COLO668 (cell line): ENCODE results near the gene ADAM15.

Experiments
- DNase-seq: peaks from one replicate; lab custom pipeline; 2025; ENCODE audit not compliant: unreplicated experiment; lab: John Stamatoyannopoulos, UW

Gene ADAM15

GRCh38 chr1:155083865-155084721 lies 33.0 kb downstream of the ADAM15 start:
- DNase-seq, result peak; percentile 46

- DNase-seq, result peak; percentile 94
Observed at GRCh38 chr1:155084722-155085503, 33.8 kb downstream of the ADAM15 start.

GRCh38 chr1:155085504-155086127 lies 34.5 kb downstream of the ADAM15 start:
- DNase-seq, result peak; percentile 56

- peak; percentile 57 for DNase-seq
Observed at GRCh38 chr1:155086128-155086741, 35.1 kb downstream of the ADAM15 start.

DNA sequence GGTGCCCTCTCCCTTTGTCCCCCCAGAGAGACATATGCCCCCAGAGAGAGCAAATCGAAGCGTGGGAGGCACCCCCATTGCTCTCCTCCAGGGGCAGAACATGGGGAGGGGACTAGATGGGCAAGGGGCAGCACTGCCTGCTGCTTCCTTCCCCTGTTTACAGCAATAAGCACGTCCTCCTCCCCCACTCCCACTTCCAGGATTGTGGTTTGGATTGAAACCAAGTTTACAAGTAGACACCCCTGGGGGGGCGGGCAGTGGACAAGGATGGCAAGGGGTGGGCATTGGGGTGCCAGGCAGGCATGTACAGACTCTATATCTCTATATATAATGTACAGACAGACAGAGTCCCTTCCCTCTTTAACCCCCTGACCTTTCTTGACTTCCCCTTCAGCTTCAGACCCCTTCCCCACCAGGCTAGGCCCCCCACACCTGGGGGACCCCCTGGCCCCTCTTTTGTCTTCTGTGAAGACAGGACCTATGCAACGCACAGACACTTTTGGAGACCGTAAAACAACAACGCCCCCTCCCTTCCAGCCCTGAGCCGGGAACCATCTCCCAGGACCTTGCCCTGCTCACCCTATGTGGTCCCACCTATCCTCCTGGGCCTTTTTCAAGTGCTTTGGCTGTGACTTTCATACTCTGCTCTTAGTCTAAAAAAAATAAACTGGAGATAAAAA lies 35.9 kb downstream of the ADAM15 start:
- DNase-seq, result no peak

DNA sequence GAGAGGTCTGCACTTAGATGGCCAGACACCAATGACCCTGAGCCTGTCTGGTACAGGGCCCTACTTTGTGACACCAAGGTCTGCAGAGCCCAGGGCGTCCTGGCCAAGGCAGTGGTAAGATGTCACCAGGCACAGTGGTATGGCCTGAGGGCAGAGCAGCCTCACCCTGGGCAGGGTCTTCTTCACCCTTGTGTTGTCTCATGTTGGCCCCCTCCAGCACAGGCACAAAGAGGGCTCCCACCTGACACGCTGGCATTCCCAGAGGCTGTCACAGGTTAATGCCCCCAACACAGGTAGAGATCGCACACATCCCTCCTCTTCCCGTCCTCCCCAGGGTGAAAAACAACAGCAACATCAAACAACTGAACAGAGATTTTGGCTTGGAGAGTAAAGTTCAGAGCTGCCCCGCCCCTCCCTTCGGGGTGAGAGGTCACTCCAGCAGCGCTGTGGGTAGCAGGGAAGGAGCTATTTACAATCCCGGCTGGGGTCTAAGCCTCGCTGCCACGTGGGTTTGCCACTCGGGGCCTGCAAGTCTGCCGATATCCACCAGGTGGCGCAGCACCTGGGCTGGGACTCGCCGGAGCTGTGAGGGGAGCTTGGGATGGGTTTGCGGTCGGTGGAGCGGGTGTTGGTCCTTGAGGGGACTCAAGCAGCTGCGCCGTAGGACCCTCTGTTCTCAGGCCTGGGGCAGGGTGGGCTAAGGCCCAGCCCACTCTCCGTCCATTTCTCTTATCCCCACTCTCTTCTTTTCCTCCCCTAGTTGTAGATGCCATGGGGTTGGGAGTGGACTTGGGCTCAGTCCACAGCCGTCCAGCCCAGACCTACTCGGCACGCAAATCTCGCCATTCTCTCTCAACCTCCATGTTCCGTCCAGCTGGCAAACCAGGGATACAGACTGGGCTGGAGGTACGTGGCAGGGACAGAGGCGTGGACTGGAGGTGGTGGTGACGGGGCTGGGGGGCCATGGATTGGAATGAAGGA lies 40.2 kb downstream of the ADAM15 start:
- DNase-seq, result peak; percentile 84

DNA sequence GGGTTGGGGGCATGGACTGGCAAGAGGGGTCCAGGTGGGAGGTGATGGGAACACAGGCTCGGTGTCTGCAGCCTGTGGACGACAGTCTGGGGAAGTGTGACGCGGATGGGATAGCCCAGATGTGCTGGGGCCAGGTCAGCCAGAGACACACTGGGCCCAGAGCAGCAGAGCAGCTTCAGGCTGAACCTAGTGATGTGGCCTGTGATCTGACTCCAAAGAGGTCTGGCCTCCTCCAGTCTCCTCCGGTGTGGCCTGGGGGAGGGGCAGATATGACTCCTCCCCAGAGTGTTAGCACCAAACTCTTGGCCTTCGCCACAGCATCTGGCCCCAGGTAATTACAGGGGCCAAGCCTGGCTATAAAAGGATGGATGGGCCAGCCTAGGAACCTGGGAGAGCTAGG lies 41.0 kb downstream of the ADAM15 start:
- DNase-seq, result no peak

- DNase-seq, result no peak
Observed at GRCh38 chr1:155092641-155093040, 41.5 kb downstream of the ADAM15 start.

- DNase-seq, result peak; percentile 85
Observed at GRCh38 chr1:155093911-155094621, 43.0 kb downstream of the ADAM15 start.

DNA sequence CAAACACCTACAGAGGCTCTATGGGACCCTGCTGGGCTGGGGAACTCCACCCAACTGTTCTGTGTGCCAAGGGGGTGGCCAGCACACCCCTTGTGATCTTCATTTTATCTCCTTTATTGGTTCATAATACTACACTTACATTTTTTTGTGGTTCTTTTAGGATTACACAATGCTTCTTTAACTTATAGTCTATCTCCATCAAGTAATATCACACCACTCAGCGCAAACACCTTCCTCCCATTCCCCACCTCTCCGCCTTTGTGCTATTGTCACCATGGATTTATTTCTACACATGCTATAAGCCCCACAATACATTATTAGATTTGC lies 43.5 kb downstream of the ADAM15 start:
- DNase-seq, result no peak

- DNase-seq, result no peak
Observed at GRCh38 chr1:155099331-155099730, 48.2 kb downstream of the ADAM15 start.

GRCh38 chr1:155103325-155103724 lies 52.2 kb downstream of the ADAM15 start:
- no peak for DNase-seq

DNA sequence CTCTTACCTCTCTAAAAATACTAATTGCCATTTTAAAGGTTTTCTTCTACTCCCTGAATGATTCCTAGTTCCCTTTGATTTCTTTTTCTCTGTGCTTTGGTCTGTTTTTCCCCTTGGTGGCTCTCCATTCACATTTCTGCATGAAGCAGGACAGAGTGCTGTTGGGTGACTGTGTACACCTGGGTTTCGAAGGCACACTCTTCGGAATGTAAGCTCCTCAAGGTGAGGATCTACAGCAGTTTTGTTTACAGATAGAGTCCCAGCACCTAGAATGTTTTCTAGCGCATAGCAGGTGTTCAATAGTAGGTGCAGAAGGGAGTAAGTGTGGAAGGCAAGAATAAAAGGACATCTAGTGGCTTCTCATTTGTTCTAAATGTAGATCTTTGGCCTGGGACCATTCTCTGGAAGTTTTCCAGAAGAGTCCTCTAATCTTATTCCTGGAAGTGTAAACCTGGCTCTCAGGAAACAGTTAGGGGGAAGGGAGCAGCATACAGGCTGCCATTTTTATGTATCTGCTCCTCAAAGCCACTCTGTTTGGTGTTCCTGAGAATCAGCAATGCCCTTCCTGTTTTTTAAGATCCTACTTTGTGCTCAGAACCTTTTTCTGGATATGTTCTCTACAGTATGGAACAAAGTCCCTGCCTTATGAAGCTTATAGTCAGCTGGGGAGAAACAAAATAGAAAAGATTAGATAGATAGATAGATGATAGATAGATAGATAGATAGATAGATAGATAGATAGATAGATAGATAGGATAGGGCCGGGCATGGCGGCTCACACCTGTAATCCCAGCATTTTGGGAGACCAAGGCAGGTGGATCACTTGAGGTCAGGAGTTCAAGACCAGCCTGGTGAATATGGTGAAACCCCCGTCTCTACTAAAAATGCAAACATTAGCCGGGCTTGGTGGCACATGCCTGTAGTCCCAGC lies 53.8 kb downstream of the ADAM15 start:
- DNase-seq, result no peak

- DNase-seq, result no peak
Observed at GRCh38 chr1:155105604-155106011, 54.5 kb downstream of the ADAM15 start.

- peak; percentile 76 for DNase-seq
Observed at GRCh38 chr1:155106862-155107261, 55.7 kb downstream of the ADAM15 start.

GRCh38 chr1:155107309-155108264 lies 56.5 kb downstream of the ADAM15 start:
- no peak for DNase-seq

DNA sequence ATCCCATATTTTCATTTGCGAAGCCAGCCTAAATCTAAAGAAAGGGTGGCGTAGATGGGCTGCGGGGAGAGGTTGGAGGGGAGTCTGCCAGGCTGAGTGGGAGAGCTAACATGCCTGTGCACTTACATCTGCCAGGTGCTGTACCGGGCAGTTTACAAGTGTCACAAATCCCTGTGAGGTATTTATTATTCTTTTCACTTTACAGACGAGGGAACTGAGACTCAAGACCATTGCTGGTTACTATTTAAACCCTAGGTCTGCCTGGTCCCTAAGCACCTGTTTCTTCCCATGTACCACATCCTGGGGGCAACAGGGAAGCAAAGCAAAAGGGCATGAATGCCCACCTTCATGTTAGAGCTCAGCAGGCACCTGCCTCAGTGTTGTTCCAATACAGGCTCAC lies 57.2 kb downstream of the ADAM15 start:
- DNase-seq, result no peak
